ENCODE results near the gene ZP1.
"Not testable (repeated sequence)": the region's sequence is repeated elsewhere in the genome, so short reads cannot be mapped to it uniquely, and the experiment has no call there.

Gene ZP1

DNA sequence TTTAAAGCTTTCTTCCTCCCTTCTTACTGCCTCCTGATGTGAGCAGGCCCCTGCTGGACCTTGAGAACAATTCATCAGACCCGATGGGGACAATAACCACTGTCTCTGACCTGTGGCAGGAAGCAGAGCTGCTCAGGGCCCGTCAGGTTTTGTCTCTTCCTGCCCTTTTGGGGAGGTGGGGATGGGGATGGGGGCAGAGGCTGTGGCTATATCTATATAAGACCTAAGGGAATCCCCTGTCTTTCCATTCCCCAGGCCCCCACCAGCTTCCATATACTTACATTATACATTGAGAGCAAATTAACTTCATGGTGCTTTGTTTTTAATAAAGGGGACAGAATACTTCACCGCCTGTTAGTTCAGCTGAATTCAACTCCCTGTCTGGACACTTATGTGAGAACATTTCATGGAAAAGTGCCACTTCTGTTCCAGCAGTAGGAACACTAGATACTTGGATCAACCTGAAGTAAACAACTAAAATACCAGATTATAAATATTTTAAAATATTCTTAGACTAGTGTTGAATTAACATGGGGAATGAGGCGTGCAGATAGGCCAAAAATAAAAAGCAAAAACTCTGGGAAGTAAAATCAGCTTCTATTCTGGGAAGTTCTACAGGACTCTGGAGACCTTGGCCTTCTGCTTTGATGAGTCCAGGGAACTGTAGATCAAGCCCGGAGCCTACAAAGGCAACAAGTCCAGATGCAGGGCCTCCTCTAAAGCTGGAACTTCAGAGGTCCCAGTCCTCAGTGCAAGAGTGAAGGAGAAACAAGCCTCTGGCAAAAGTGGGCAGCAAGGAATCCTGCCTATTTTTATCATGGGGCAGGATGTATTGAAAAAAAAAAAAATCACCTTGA, 11.1 kb downstream of the ZP1 start:
- no peak for DNase-seq (ENCODE audit: low read depth, low spot score)

DNA sequence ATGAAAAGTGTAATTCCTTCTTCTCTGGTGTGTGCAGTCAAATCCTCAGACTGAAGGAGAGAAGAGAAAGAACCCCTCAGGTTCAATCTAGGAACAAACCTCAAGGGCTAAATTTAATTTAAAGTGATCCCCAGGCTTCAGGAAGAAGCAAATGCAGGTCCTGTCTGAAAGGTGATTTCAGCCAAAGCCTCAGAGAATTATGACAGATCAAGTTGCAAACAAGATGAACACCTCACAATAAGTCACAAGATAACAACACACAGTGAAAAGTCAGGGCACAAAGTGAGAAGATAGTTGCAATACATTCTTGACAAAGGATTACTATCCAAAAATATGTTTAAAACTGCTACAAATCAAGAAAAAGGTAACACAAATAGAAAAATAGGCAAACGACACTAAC, 11.8 kb downstream of the ZP1 start:
- no peak for DNase-seq (ENCODE audit: low read depth, low spot score)

DNA sequence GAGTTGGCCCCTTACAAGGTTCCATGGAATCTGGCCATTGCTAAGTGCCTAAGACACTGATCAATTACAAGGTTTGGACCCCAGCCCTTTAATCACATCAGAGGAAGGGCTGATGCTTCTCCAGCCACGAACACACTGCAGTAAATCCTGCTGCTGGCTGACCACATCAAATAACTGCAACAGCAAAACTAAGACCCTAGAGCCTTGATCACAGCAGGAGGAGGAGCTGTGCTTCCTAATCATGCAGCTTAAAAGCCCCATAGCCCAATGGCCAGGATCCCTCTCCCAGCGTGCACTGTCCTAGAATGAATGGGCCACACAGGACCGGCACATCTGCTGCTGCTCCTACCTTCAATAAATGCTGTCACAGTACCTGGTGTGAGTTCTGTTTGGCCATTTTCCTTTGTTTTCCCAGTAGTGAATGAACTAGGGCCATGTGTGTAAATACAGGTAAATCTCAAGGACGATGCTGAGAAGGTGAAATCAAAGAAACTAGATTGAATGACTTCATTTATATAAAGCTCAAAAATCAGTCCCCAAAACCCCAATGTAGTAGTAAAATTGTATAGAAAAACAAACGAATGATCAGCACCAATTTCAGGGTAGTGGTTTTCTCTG, 12.7 kb downstream of the ZP1 start:
- no peak for DNase-seq (ENCODE audit: low read depth, low spot score)

DNA sequence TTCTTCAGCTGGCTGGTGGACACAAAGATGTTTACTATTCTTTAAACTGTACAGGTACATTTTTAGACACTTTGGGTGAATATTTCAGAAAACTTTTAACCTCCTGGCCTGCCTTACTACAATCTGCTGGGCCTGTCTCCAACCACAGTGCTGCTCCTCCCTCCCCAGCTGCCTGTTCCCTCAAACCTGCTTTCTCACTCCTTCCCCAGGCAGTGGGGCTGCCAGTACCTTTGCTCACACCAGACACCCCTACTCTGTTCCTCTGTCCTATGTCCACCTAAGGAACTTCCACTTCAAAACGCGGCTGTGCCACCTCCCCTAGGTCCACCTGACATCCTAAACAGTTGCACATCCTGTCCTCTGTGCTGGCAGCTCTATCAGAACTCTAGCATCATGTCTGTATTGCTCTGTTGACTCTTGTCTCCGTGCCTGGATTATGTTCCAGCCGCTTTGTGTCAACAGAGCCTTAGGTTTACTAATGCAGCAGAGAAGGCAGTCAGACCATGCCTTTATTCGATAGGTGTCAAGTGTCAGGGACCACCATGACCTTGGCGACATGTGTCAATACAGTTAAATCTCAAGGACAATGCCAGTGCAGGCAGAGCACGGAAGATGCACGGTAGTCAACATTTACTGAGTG, 13.4 kb downstream of the ZP1 start:
- DNase-seq (ENCODE audit: low read depth, low spot score): no peak

DNA sequence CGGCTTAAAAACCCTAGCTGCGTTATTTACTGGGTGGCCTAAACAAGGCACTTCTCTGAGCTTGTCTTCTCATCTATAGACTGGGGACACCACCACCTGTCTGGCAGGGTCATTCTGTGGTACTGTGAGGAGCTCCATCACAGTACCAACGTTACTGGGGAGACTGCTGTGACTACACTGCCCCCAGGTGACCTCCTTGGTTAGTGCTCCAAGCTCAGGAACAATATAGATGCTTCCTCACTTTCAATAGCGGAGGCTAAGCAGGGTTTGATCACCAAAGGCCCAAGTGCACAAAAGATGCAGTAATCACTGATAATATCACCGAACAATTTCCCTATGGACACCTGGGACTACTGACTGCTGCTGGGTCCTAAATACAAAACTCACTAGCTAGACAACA, 20.2 kb downstream of the ZP1 start:
- DNase-seq (ENCODE audit: low read depth, low spot score): no peak

DNA sequence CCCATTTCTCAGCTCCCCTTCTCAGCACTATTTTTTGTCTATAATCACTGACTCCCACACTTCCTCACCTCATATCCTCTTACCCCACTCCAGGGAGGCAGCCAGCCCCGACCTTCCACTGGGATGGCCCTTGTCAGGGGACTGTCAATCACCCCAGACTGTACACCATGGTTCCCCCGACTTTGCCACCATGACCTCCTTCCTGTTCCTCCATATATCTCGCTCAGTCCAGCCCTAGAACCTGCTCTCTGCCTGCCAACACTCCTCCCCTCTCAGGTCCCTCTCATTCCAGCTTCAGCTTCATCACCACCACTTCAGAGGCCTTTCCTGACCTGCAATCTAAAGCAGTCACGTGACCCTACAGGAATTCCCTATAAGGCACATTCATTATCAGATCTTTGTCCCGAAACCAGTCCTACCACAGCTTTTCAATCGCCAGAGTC, 22.5 kb downstream of the ZP1 start:
- DNase-seq (ENCODE audit: low read depth, low spot score): no peak

DNA sequence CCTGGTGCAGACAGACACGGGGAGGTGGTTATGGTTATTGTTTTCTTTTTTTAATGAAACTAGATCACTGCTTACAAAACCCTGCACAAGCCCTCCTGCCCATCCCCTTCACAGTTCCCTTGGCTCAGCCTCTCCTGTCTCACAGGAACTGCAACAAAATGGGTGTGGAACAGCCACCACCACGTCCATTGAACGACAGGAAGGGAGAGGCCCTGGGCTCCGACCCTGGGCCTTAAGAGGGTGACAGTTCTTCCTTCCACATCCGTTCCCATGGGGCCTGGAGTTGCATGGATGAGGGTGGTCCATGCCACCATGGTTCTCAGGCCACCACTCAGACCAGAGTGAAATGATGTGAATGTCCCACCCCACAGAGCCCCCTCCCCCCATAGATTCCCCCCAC, 23.4 kb downstream of the ZP1 start:
- DNase-seq (ENCODE audit: low read depth, low spot score): no peak

DNA sequence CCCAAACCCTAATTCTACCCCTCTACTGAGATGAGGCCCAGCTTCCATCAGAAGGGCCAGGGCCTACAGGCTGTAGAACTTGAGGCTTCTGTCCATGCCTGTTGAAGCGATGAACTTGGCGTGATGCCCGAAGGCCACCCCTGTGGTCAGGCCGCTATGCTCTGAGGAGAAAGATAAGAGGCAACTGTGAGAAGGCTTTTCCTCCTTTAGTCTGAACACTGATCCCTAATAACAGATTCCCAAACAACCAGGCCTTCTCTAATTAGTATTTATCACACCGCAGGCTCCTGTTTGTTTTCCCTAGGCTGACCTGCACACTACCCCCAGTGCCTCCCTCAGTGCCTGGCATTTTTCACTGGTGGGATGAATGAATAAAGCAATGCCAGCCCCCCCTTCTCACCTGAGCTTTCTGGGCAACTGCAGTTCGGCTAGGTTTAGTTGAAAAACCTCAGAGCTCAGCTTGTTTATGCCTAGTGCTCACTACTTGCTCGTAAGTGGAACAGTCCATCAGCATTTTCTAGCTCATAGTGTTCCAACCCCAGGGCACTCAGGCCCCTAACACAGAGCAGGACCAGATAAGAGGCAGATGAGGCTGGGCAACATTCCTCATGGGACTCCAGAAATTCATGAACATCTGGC, 23.9 kb downstream of the ZP1 start:
- no peak for DNase-seq (ENCODE audit: low read depth, low spot score)

DNA sequence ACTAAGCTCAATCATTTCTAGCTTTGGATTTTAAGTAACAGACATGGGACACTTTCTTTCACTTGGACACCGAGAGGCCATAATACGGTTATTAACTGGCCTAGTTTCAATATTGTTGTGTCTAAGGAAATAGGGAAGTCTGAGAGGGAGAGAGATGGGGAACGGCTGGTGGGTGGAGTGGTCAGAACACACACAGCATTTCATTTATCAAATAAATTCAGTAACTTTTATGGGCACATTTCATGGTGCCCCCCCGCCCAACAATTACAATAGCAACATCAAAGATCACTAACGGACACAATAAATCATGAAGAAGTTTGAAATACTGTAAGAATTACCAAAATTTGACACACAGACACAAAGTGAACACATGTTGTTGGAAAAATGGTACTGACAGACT, 28.3 kb downstream of the ZP1 start:
- no peak for DNase-seq (ENCODE audit: low read depth, low spot score)

DNA sequence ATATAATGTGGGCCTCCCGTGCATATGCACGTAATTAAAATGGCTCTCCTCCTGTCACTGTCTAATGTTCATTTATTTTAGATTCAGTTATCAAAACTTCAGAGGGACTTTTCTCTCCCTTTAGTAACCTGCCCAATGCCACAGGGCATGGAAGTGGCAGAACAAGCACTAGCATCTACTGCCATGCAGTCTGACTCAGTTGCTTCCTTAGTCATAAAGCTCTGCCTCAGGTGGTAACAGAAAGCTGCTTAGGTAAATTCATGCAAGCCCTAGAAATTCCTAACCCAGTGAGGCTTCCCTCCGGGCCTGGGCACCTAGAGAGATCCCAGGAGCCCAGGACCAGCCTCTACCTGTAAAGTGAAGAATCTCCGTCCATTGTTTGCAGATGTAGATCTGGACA, 30.2 kb downstream of the ZP1 start:
- DNase-seq (ENCODE audit: low read depth, low spot score): no peak

DNA sequence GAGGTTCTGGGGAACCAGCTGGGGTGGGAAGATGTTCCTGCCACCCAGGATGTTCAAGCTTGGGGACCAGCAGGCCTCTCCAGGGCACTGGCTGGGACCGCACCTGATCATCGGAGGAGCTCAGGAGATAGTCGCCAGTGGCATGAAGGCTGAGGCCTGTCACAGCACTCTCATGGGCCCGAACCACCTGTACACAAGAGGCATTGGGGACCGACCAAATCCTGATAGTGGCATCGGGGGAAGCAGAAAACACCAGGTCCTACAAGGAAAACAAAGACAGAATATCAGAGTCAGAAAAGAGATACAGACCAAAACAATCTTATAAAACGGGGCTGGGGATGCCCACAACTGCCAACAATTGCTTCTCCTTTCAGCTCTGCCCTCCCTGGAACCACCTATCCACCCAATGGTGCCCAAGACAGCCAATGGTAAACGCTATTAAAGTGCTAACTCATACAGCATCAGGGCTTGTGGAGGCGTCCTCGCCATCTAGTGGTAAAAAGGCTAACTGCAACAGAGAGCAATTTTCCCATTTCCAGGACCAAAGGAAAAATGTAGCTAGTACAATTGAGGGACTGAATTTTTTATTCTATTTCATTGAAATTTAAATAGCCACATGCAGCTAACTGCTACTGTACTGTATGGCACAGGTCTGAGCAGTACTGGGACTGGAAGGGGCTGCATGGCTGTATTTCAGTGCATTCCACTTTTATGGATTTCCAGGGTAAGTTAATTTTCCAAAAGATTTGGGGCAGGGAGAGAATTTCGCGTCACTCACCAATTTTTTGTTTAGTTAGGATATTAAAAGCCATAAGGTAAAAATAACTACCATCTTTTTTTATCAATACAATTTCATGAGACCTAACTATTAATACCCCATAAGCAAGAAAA, 31.9 kb downstream of the ZP1 start:
- no peak for DNase-seq (ENCODE audit: low read depth, low spot score)

DNA sequence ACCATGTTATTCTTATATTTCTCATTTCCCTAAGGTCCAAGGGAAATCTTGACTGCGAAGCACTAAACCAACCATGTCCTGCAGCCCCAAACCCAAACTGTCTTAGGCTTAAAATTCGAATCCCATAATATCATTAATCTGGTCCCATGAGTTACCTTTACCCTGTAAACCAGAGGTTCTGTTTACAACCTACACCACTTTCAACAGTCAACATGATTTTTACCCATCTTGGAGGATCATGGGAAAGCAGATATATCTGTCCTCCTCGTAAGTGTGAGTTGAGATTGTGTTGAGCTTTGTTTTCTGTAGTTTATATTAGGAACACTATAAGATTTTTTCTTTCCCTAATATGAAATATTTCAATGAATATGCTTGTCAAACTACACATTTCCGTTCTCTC, 32.6 kb downstream of the ZP1 start:
- DNase-seq (ENCODE audit: low read depth, low spot score): no peak

DNA sequence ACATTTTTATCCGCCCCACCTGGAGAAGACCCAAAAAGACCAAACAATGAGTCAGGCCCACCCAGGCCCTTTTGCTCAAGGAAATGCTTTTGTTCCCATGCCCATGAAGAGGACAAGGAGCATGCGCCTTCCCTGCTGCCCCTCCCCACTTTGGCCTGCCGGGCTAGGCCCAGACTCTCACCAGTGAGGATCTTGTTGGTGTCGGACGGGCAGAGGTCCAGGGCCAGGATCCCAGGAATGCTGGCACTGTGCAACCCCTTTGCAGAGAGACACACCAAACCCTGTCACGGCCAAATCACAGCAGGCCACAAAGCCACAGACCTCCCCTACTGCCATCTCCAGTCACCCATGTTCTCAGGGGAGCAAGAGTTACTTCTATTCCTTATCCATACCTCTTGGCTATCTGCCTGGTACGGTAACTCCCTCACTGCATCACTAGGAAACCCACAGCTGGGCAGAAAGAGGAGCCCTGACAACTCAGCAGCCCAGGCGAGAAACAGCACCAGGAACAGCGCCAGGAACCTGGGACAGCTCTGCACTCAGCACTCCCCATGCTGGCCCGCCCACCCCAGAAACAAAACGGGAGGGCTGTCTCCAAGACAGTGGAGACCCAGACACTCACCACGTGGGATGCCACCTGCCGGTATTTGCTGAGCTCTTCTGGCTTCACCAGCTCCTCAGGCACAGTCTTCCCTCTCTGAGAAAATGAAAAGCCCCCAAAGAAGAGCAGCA, 33.5 kb downstream of the ZP1 start:
- no peak for DNase-seq (ENCODE audit: low read depth, low spot score)

DNA sequence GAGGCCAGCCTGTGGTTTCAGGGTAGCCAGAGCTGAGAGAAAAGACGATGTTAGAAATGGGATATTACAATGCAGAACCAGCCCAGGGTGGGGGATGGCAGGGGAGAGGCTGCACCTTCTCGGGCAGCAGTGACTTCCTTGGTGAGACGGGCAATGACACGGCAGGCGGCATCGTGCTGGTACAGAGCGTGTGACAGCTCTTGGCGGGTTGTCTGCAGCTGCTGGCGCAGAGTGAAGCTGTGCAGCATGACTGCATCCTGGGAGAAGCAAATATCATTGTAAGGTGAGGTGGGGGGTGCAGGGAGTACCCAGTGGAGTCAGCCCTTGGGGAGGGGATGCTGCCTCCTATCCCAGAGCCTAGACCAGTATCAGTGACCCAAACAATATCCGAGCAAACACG, 35.3 kb downstream of the ZP1 start:
- no peak for DNase-seq (ENCODE audit: low read depth, low spot score)

DNA sequence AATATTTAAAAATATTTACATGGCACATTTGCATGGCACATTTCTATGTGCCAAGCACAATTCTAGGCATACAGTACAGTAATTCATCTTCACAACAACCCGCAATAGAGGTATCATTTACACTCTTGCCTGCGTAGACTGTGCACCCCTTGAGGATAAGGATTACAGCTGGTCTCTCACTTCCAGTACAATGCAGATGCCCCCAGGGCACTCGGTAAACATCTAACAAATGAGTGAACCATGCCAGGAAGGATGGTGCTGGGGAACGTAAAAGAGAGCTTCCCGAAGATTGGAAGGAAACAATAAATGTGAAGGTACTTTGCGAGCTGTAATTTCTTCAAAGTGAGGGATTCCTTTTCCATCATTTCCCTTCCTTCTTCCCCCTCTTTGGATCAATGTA, 37.7 kb downstream of the ZP1 start:
- DNase-seq (ENCODE audit: low read depth, low spot score): no peak

DNA sequence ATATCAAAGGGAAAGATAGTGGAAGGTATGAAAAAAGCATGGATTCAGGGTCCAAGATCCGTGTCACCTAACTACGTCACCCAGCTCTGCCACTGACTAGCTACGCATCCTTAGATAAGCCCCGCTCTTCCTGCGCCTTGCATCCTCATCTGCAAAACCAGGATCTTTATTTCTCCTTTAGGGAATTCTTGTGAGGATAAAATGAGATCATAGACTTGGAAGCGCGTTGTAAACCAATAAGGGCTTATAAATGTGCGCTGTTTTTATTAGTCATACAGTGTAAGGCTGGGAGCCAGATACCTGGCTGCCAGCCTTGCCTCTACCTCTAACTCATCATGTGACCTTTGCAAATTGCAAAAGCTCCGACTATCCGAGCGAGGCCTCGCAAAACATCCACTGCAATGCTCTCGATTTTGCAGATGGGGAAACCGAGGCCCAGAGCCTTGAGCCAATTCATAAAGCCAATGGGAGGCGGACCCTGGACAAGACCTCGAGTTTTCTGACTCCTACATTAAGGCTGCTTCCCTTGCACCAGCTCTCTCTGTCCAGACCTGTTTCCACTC, 38.3 kb downstream of the ZP1 start:
- DNase-seq (ENCODE audit: low read depth, low spot score): no peak

DNA sequence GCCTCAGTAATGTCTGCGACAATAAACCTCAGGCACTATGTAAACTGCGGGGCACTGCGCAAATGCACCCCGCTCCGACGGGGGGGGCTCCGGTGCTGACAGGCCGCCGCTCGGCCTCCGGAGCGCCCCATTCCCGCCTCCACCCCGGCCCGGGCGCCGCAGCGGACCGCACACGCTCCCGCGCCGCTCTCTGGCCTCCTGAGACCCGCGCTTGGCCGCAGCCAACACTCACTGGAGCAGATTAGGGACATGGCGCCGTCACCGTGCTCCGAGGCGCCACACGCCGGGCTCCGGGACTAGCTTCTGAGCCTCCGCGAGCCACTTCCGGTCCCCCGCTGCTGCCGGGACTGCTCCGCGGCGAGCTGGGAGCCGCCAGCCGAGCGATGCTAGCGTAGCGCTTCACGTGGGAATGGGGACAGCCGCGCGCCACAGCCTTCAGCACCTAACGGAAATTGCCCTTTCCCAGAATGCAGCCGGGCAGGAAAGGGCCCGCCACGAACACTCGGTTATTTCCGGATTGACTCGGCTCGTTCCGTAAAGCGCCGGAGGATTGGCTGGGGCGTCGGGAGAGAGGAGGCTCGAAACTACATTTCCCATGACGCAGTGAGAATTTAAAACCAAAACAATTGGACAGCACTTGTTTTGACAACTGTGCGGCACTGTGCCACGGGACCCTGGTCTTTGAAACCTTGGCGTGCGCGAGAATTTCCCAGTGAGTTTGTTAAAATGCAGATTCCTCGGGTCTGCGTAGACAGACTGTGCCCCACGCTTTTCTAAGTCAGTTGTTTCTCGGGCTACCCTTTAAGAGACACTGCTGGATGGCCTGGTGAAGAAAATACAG, 39.0 kb downstream of the ZP1 start, which contains the start of gene PRPF19:
Gene PRPF19, minus strand, starts transcription at position 454 of the 841 bp plus-strand sequence. Its CDS starts 203 bp downstream, at position 251.
- DNase-seq (ENCODE audit: low read depth, low spot score): peak; percentile 95

DNA sequence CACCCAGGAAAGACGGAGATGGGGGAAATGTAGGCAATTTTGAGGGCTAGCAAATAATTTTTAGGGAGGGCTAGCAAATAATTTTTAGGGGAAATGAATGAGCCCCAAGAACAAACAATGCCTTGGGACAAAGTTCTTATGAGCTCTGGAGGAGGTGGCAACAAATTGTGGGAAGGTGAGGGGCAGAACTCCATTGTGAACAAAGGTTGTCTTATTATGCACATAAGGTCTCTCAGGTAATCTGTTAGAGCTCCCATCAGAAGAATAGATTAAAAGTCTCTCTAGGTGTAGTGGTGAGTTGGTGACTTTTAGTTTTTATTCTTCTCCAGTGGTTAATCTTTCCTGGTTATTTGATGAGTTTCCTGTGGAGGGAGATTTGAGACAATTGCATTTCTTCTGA, 41.5 kb downstream of the ZP1 start:
- DNase-seq (ENCODE audit: low read depth, low spot score): no peak

DNA sequence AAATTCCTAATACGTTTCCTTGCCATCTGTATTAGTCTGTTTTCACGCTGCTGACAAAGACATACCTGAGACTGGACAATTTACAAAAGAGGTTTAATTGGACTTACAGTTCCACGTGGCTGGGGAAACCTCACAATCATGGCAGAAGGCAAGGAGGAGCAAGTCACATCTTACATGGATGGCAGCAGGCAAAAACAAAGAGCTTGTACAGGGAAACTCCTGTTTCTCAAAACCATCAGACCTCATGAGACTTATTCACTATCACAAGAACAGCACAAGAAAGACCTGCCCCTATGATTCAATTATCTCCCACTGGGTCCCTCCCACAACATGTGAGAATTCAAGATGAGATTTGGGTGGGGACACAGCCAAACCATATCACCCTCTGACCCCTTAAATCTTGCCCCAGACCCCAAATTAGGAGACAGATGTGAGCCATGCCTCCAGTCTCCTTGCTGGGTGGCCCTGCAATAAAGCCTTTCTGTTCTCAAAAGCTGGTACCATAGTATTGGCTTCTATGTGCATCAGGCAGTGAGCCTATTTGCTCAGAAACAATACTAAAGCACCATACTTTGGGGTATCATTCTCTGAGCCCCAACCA, 42.4 kb downstream of the ZP1 start:
- DNase-seq (ENCODE audit: low read depth, low spot score): not testable (repeated sequence)
